GM21619 (cell line): Measurements from ENCODE around the gene B4GALT7.
"Not testable (repeated sequence)": the region's sequence is repeated elsewhere in the genome, so short reads cannot be mapped to it uniquely, and the experiment has no call there.

ENCODE experiments used
- ATAC-seq: cut with Tn5 transposase; IDR thresholded peaks from one replicate; pipeline ENCODE4 v1.9.1; 2021; ENCODE audit not compliant: unreplicated experiment

B4GALT7 gene

GRCh38 chr5:177599731-177600507 is at the start of gene B4GALT7:
Gene B4GALT7 (plus strand): TSS chr5:177600132. CDS start chr5:177600211, 79 bp downstream.
- ATAC-seq, result peak; percentile 86

GRCh38 chr5:177552839-177553455 is 47.0 kb upstream of the B4GALT7 start:
- no peak for ATAC-seq

- ATAC-seq, result peak; percentile 35
Observed at GRCh38 chr5:177553671-177554429, 46.1 kb upstream of the B4GALT7 start.

- peak; percentile 92 for ATAC-seq
Observed at GRCh38 chr5:177554474-177555111, 45.3 kb upstream of the B4GALT7 start, which contains the start of gene FAM193B. Gene FAM193B (minus strand): TSS chr5:177554563. CDS start chr5:177554458, 105 bp downstream.

- ATAC-seq, result no peak
Observed at GRCh38 chr5:177555228-177555627, 44.7 kb upstream of the B4GALT7 start.

GRCh38 chr5:177555665-177556064 is 44.3 kb upstream of the B4GALT7 start:
- no peak for ATAC-seq

- ATAC-seq, result no peak
Observed at GRCh38 chr5:177557041-177557647, 42.8 kb upstream of the B4GALT7 start.

GRCh38 chr5:177557796-177558195 is 42.1 kb upstream of the B4GALT7 start:
- ATAC-seq, result no peak

GRCh38 chr5:177559446-177559941 is 40.4 kb upstream of the B4GALT7 start:
- ATAC-seq, result not testable (repeated sequence)

GRCh38 chr5:177565046-177565445 is 34.9 kb upstream of the B4GALT7 start:
- ATAC-seq, result no peak

GRCh38 chr5:177568326-177568725 is 31.6 kb upstream of the B4GALT7 start:
- ATAC-seq, result no peak

GRCh38 chr5:177569894-177570293 is 30.0 kb upstream of the B4GALT7 start:
- ATAC-seq, result no peak

- no peak for ATAC-seq
Observed at GRCh38 chr5:177575488-177575887, 24.4 kb upstream of the B4GALT7 start.

- ATAC-seq, result no peak
Observed at GRCh38 chr5:177576169-177576568, 23.8 kb upstream of the B4GALT7 start.

GRCh38 chr5:177578316-177578715 is 21.6 kb upstream of the B4GALT7 start:
- ATAC-seq, result no peak

GRCh38 chr5:177588413-177588909 is 11.5 kb upstream of the B4GALT7 start:
- no peak for ATAC-seq

GRCh38 chr5:177590406-177590805 is 9.5 kb upstream of the B4GALT7 start:
- no peak for ATAC-seq

GRCh38 chr5:177591690-177592009 is 8.3 kb upstream of the B4GALT7 start:
- ATAC-seq, result no peak

- peak; percentile 92 for ATAC-seq
Observed at GRCh38 chr5:177592010-177592834, 7.7 kb upstream of the B4GALT7 start, which contains the start of gene TMED9. Gene TMED9 (plus strand): TSS chr5:177592203. CDS start chr5:177592215, 12 bp downstream.
